ENCODE results near the gene CADPS.

- TF ChIP-seq, protein P1, sequence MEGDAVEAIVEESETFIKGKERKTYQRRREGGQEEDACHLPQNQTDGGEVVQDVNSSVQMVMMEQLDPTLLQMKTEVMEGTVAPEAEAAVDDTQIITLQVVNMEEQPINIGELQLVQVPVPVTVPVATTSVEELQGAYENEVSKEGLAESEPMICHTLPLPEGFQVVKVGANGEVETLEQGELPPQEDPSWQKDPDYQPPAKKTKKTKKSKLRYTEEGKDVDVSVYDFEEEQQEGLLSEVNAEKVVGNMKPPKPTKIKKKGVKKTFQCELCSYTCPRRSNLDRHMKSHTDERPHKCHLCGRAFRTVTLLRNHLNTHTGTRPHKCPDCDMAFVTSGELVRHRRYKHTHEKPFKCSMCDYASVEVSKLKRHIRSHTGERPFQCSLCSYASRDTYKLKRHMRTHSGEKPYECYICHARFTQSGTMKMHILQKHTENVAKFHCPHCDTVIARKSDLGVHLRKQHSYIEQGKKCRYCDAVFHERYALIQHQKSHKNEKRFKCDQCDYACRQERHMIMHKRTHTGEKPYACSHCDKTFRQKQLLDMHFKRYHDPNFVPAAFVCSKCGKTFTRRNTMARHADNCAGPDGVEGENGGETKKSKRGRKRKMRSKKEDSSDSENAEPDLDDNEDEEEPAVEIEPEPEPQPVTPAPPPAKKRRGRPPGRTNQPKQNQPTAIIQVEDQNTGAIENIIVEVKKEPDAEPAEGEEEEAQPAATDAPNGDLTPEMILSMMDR (conservative IDR thresholded peaks at IDR 0.05; ENCODE audit: low read depth, low read length): no peak
- TF ChIP-seq EZH2phosphoT487 (IDR thresholded peaks at IDR 0.05; ENCODE audit: borderline replicate concordance, low read length): no peak
These were observed 267.8 kb downstream of the CADPS start for GRCh38 chr3:62607287-62608029.
